ENCODE data around the gene CD164L2.

The CD164L2 gene

GRCh38 chr1:27363766-27364695, 19.1 kb downstream of the CD164L2 start:
- Histone ChIP-seq H3K4me2 (ENCODE audit: low read depth, low read length, poor library complexity, severe bottlenecking) (no peak overlapping the region), H3K9me2 (replicated peaks; ENCODE audit: insufficient read depth, low read length) (no peaks in the 10 kb centered on the region), H3K9me3 (ENCODE audit: insufficient read depth, low read length) (no peaks in the 10 kb centered on the region), H4K20me1 (ENCODE audit: low read depth, low read length) (no peaks in the 10 kb centered on the region), H3K9ac (ENCODE audit: low read length) (no peak overlapping the region), H3K27me3 (ENCODE audit: low read length) (no peaks in the 10 kb centered on the region), H2AFZ (ENCODE audit: low read depth, low read length, severe bottlenecking) (no peak overlapping the region), H3F3A (ENCODE audit: insufficient read depth) (peaks cover 4% of the 10 kb centered on the region; the same call in 1 of the 2 replicates), H3K4me3 (ENCODE audit: insufficient read depth, low read length, poor library complexity, severe bottlenecking) (no peak overlapping the region), H3K79me2 (ENCODE audit: insufficient read depth, low read length) (no peaks in the 10 kb centered on the region), H3K36me3 (ENCODE audit: low read length) (no peaks in the 10 kb centered on the region), H3K27ac (ENCODE audit: low read depth, low read length) (no peak overlapping the region)
- TF ChIP-seq EZH2phosphoT487 (conservative IDR thresholded peaks at IDR 0.05; ENCODE audit: low read length) (no peak), CTCF (IDR thresholded peaks at IDR 0.05; ENCODE audit: insufficient read depth, low read length, poor library complexity, severe bottlenecking) (no peak)

GRCh38 chr1:27361553-27361952, 21.6 kb downstream of the CD164L2 start:
- H3F3A ChIP-seq (ENCODE audit: insufficient read depth) = peaks cover 4% of the 10 kb centered on the region; the same call in 1 of the 2 replicates
- H3K9me2 ChIP-seq (replicated peaks; ENCODE audit: insufficient read depth, low read length) = no peaks in the 10 kb centered on the region
- H3K79me2 ChIP-seq (ENCODE audit: insufficient read depth, low read length) = no peaks in the 10 kb centered on the region
- no peak overlapping the region for H3K27ac ChIP-seq (ENCODE audit: low read depth, low read length)
- TF ChIP-seq CTCF (IDR thresholded peaks at IDR 0.05; ENCODE audit: insufficient read depth, low read length, poor library complexity, severe bottlenecking) (no peak), EZH2phosphoT487 (conservative IDR thresholded peaks at IDR 0.05; ENCODE audit: low read length) (no peak)
- H4K20me1 ChIP-seq (ENCODE audit: low read depth, low read length) = no peaks in the 10 kb centered on the region
- H3K4me3 ChIP-seq (ENCODE audit: insufficient read depth, low read length, poor library complexity, severe bottlenecking) = no peak overlapping the region
- no peak overlapping the region for H2AFZ ChIP-seq (ENCODE audit: low read depth, low read length, severe bottlenecking)
- no peak overlapping the region for H3K9ac ChIP-seq (ENCODE audit: low read length)
- H3K36me3 ChIP-seq (ENCODE audit: low read length) = no peaks in the 10 kb centered on the region
- H3K9me3 ChIP-seq (ENCODE audit: insufficient read depth, low read length) = no peaks in the 10 kb centered on the region
- H3K4me2 ChIP-seq (ENCODE audit: low read depth, low read length, poor library complexity, severe bottlenecking) = no peak overlapping the region
- no peaks in the 10 kb centered on the region for H3K27me3 ChIP-seq (ENCODE audit: low read length)

GRCh38 chr1:27361044-27361402, 22.1 kb downstream of the CD164L2 start:
- Histone ChIP-seq H3K27ac (ENCODE audit: low read depth, low read length) (no peak overlapping the region), H3K9me3 (ENCODE audit: insufficient read depth, low read length) (no peaks in the 10 kb centered on the region), H4K20me1 (ENCODE audit: low read depth, low read length) (no peaks in the 10 kb centered on the region), H3K36me3 (ENCODE audit: low read length) (no peaks in the 10 kb centered on the region), H3K4me2 (ENCODE audit: low read depth, low read length, poor library complexity, severe bottlenecking) (no peak overlapping the region), H3K27me3 (ENCODE audit: low read length) (no peaks in the 10 kb centered on the region), H3K9me2 (replicated peaks; ENCODE audit: insufficient read depth, low read length) (no peaks in the 10 kb centered on the region), H3K4me3 (ENCODE audit: insufficient read depth, low read length, poor library complexity, severe bottlenecking) (no peak overlapping the region), H3F3A (ENCODE audit: insufficient read depth) (peaks cover 4% of the 10 kb centered on the region; the same call in 1 of the 2 replicates), H3K79me2 (ENCODE audit: insufficient read depth, low read length) (no peaks in the 10 kb centered on the region), H3K9ac (ENCODE audit: low read length) (no peak overlapping the region), H2AFZ (ENCODE audit: low read depth, low read length, severe bottlenecking) (no peak overlapping the region)
- no peak for TF ChIP-seq CTCF (IDR thresholded peaks at IDR 0.05; ENCODE audit: insufficient read depth, low read length, poor library complexity, severe bottlenecking)
- no peak for TF ChIP-seq EZH2phosphoT487 (conservative IDR thresholded peaks at IDR 0.05; ENCODE audit: low read length)

Data from SU-DHL-6 (cell line).